ENCODE data around the gene MATN3.
A peak's percentile ranks its signal among the peaks of the same experiment; 100 is the strongest.

MATN3 gene

DNA sequence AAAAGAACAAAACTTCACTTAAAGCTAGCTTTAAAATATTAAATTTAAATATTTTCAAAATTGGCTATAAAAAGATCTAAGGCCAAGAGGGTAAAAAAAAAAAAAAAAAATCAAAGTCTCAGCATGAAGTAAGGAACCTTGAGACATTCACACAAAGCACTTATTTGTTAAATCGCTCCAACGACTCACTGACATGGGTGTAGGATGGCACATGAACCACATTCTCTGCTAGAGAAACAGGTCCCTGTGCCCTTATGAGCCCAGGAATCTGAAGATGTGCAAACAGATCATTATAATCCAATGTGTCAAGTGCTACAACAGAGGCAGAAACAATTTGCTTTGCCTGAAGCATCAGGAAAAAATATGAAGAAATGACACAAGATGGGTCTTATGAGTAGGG lies 25.2 kb upstream of the MATN3 start:
- no peak for DNase-seq (ENCODE audit: low read depth, low spot score)

- no peak for DNase-seq (ENCODE audit: low read depth, low spot score)
Measured at GRCh38 chr2:20035955-20036666, 23.6 kb upstream of the MATN3 start.

GRCh38 chr2:20034821-20035220 lies 22.4 kb upstream of the MATN3 start:
- no peak for DNase-seq (ENCODE audit: low read depth, low spot score)

DNA sequence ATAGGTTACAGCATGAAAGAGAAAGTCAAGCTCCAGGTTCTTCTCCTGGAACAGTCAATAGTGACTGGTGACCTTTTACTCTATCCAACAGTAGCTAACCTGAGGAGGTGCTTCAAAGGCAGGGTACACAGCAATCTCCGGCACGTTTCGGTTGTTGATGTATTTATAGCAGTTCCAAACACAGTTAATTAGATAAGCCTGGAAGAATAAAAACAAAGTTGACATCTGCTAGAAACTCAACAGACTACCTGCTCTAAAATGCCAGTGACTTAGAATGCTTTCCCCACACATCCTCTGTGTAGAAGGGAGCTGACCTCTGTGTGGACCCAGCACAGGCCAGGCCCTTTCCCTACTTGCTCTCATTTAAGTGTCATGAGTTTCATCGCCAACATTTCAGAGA lies 21.8 kb upstream of the MATN3 start:
- no peak for DNase-seq (ENCODE audit: low read depth, low spot score)

- no peak for DNase-seq (ENCODE audit: low read depth, low spot score)
Measured at GRCh38 chr2:20033322-20033721, 20.9 kb upstream of the MATN3 start.

DNA sequence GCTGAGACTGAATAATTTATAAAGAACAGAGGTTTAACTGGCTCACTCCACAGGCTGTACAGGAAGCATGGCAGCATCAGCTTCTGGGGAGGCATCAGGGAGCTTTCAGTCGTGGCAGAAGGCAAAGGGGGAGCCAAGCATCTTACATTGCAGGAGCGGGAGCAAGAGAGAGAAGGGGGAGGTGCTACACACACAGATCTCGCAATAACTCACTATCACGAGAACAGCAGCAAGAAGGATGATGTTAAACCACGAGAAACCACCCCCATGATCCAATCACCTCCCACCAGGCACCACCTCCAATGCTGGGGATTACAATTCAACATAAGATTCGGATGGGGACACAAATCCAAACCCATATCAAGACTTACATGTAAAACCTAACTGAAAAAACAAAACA lies 17.8 kb upstream of the MATN3 start:
- no peak for DNase-seq (ENCODE audit: low read depth, low spot score)

DNA sequence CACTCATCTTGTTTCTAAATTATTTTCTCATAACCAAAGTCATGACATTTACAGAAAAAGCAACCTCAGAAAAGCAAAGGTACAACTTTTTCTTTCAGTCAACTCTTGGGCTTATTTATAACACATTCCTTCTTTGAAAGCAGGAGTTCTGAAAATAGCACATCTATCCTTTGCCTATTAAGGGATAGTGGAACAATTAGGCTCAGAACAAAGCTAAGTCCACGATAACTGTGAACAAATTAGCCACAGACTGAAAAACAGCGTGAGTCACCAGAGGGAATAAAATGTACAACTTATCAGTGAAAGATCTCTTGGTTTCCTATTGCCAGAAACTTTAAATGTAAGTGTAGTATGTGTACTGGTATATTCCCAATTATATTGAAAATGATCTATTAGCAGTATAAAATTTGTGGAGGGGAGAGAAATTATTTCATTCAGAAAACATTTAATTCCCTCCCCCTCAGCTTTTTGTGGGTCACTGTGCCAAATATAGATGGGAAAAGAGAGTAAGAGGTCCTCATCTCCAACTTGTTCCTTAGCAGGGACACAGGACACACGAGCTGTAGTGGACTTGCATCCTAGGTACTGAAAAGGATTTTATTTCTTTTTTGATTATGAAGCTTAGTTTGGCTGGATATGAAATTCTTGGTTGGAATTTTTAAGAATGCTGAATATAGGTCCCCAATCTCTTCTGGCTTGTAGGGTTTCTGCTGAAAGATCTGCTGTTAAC lies 15.4 kb upstream of the MATN3 start:
- peak; percentile 70 for DNase-seq (ENCODE audit: low read depth, low spot score)

DNA sequence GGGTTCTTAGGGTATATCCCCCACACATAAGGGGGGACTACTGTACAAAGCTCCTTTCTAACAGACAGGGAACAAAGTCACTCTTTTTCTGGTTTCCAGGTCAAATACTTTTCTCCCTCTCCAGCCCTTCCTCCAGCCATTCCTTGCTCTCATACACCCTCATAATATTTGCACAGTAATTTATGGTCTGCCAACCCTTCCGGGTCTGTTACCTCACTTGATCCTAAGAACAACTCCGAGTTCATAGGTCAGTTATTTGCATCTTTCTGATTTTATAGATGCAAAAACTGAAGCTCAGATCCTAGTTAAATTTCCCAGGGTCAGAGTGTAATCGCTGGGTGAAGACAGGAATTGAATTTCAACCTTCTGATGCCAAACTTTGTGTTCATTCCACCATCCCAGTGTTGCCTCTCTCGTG lies 14.8 kb upstream of the MATN3 start:
- no peak for DNase-seq (ENCODE audit: low read depth, low spot score)

GRCh38 chr2:20025065-20025786 lies 12.8 kb upstream of the MATN3 start:
- no peak for DNase-seq (ENCODE audit: low read depth, low spot score)

DNA sequence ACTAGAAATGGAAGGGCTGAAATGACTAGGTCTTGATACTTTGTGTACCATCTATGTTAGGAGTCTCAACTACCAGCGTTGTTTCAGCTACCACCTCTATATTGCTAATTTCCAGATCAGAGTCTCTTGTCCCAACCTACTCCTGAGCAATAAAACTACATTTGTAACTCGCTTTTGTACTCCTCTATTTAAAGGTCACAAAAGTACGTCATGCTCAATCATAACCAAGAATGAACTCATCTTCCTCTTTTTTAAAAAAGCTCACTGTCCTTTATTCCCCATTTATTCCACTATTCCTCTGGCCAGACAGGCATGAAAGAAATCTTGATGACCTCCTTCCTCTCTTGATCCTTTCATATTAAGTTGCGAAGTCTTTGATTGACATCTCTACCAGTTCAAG lies 11.2 kb upstream of the MATN3 start:
- DNase-seq (ENCODE audit: low read depth, low spot score), result no peak

GRCh38 chr2:20021405-20022009 lies 9.0 kb upstream of the MATN3 start:
- DNase-seq (ENCODE audit: low read depth, low spot score), result no peak

GRCh38 chr2:20019747-20020146 lies 7.3 kb upstream of the MATN3 start:
- no peak for DNase-seq (ENCODE audit: low read depth, low spot score)

- DNase-seq (ENCODE audit: low read depth, low spot score), result no peak
Measured at GRCh38 chr2:20018601-20019152, 6.2 kb upstream of the MATN3 start.

- no peak for DNase-seq (ENCODE audit: low read depth, low spot score)
Measured at GRCh38 chr2:20016346-20016745, 3.9 kb upstream of the MATN3 start.

DNA sequence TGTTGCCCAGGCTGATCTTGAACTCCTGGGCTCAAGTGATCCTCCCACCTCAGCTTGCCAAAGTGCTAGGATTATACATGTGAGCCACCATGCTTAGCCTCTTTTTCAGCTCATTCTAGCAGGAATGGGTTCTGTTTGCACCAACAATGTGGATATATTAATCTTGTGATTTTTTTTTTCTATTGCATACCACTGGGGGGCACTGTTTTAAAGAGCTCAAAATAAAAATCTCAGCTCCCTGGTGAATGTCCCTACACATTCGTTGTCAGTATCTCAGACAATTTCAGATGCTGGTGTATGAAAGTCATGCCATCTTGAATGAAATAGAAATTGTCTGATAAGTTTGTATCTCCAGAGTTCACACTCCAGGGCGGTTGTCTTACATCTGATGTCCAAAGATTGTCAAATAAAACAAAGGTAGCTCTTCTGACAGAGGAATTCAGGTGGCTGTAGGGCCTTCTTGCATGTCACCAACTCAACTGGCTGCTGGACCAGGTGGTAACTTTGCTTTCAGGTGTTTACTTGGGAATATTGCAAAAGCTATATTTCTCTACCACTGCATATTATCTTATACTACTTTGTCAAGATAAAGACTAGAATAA lies 3.1 kb upstream of the MATN3 start:
- peak; percentile 71 for DNase-seq (ENCODE audit: low read depth, low spot score)

- no peak for DNase-seq (ENCODE audit: low read depth, low spot score)
Measured at GRCh38 chr2:20013126-20013849, 820 bp upstream of the MATN3 start.

GRCh38 chr2:20012032-20012281 lies 511 bp downstream of the MATN3 start:
- no peak for DNase-seq (ENCODE audit: low read depth, low spot score)

- no peak for DNase-seq (ENCODE audit: low read depth, low spot score)
Measured at GRCh38 chr2:20011276-20012031, 1.0 kb downstream of the MATN3 start.

DNA sequence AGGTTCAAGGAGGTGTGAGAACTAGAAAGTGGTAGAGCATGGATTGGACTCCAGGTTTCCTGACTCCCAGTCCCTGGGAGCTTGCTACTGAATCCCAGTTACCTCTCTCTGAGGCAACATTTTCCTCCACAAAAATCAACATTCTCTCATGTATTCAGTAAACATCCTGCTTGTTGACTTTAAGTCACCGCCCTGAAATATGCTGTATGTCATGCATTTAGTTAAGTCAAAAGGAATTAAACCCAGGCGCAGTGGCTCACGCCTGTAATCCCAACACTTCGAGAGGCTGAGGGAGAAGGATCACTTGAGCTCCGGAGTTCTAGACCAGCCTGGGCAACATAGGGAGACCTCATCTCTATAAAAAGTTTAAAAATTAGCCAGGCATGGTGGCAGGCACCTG lies 3.8 kb downstream of the MATN3 start:
- DNase-seq (ENCODE audit: low read depth, low spot score), result no peak

- no peak for DNase-seq (ENCODE audit: low read depth, low spot score)
Measured at GRCh38 chr2:20005891-20006470, 6.5 kb downstream of the MATN3 start.
